ENCODE measurements around the gene STAG1.

Gene STAG1

DNA sequence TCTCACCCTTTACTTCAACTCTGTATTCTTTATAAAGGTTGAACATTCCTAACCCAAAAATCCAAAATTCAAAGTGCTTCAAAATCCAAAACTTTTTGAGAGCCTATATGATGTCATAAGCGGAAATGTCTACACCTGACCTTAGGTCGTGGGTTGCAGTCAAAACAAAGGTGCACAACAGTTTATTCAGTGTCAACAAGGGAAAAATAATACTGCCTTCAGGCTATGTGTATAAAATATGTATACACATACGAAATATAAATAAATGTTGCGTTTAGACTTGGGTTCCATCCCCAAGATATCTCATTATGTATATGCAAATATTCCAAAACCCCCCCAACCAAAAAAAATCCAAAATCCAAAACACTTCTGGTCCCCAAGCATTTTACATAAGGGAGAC is 90.9 kb downstream of the STAG1 start:
- H3K4me3 ChIP-seq (ENCODE audit: low read depth, low read length): no peak overlapping the region
- no peak for TF ChIP-seq CTCF (IDR thresholded peaks at IDR 0.05; ENCODE audit: low read depth, low read length)

GRCh38 chr3:136658946-136659682 is 93.1 kb downstream of the STAG1 start:
- H3K4me3 ChIP-seq (ENCODE audit: low read depth, low read length): no peak overlapping the region
- no peak for TF ChIP-seq CTCF (IDR thresholded peaks at IDR 0.05; ENCODE audit: low read depth, low read length)

DNA sequence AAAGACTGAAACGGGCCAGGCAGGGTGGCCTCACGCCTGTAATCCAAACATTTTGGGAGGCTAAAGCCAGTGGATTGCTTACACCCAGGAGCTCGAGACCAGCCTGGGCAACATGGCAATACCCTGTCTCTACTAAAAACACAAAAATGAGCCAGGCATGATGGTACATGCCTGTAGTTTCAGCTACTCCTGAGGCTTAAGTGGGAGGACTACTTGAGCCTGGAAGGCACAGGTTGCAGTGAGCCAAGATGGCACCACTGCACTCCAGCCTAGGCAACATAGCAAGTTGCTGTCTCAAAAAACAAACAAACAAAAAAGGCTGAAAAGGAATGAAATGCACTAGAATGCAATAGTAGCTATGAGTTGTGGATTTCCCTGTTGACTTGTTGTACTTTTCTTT is 94.7 kb downstream of the STAG1 start:
- TF ChIP-seq CTCF (IDR thresholded peaks at IDR 0.05; ENCODE audit: low read depth, low read length): no peak

GRCh38 chr3:136653628-136654027 is 98.5 kb downstream of the STAG1 start:
- H3K4me3 ChIP-seq (ENCODE audit: low read depth, low read length): no peak overlapping the region
- no peak for TF ChIP-seq CTCF (IDR thresholded peaks at IDR 0.05; ENCODE audit: low read depth, low read length)

More for the DNA sequence above, 94.7 kb downstream of the STAG1 start:
- no peak overlapping the region for H3K4me3 ChIP-seq (ENCODE audit: low read depth, low read length)

- no peak for TF ChIP-seq CTCF (IDR thresholded peaks at IDR 0.05; ENCODE audit: low read depth, low read length)
- no peak overlapping the region for H3K4me3 ChIP-seq (ENCODE audit: low read depth, low read length)
Measured at GRCh38 chr3:136651581-136651980, 100.6 kb downstream of the STAG1 start.

DNA sequence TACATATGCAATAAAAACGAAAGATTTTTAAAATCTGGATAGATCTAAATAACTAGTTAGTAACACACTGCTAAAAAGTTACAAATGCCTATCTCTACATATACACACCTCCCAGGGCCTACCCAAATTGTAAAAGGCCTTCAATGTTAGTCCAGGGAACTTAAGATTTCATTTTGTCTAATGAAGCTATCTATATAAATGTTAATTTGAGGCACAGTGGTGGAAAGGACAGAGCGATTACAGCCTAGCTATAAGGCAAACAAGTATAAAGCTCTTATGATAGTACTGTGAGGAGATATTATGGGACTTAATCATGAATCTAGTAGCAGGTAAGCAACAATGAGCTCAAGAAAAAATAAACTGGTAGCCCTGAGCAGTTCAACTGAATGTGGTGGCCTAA is 101.7 kb downstream of the STAG1 start:
- no peak for TF ChIP-seq CTCF (IDR thresholded peaks at IDR 0.05; ENCODE audit: low read depth, low read length)
- H3K4me3 ChIP-seq (ENCODE audit: low read depth, low read length): no peak overlapping the region

- H3K4me3 ChIP-seq (ENCODE audit: low read depth, low read length): no peak overlapping the region
- TF ChIP-seq CTCF (IDR thresholded peaks at IDR 0.05; ENCODE audit: low read depth, low read length): no peak
Measured at GRCh38 chr3:136645915-136646314, 106.3 kb downstream of the STAG1 start.
